Bronchial epithelial cell (primary cell): ENCODE results near the gene AGAP2. TPM values are rescaled to one million over a fixed set of nuclear protein-coding genes. Genes with fewer than 3 reads are reported as not detected.

Experiments
- DNase-seq: peaks from one replicate; pipeline ENCODE4 v3.0.0-alpha.2; 2010; ENCODE audit warnings: low read depth
- FAIRE-seq: peaks from 2 replicates; lab custom pipeline; 2011; peaks lifted over from hg19 to GRCh38; lab: Jason Lieb, UNC
- H3K27me3 ChIP-seq: 2 replicates; pipeline ENCODE4 v1.5.1; 2011; ENCODE audit warnings: low read length; ENCODE audit not compliant: control insufficient read depth, insufficient read depth
- H3K36me3 ChIP-seq: 2 replicates; pipeline ENCODE4 v1.5.1; 2011; ENCODE audit warnings: low read length; ENCODE audit not compliant: control insufficient read depth, insufficient read depth
- H3K4me3 ChIP-seq: 2 replicates; pipeline ENCODE4 v1.5.1; 2011; ENCODE audit warnings: mild to moderate bottlenecking, low read depth, low read length, control low read depth
- CTCF ChIP-seq: IDR thresholded peaks from 2 replicates; pipeline ENCODE4 v1.5.1; 2011; ENCODE audit warnings: mild to moderate bottlenecking, moderate library complexity, low read length, control low read depth, inconsistent platforms; ENCODE audit not compliant: insufficient read depth, severe bottlenecking
- total RNA-seq: library from RNA; depleted of rRNA; stranded (reverse); fragments of >200 nt; gene quantifications from 2 replicates; pipeline ENCODE4 v1.2.1, GENCODE V29; 2014

The AGAP2 gene
- total RNA-seq, 1 donor from 2014 or later, result under 0.01 TPM

GRCh38 chr12:57708296-57708695 is 30.2 kb downstream of the AGAP2 start:
- no peak for FAIRE-seq
- Histone ChIP-seq H3K27me3 (no peaks in the 10 kb centered on the region), H3K4me3 (no peak overlapping the region), H3K36me3 (peaks cover 4% of the 10 kb centered on the region)
- TF ChIP-seq CTCF, result no peak
- no peak for DNase-seq

- H3K27me3 ChIP-seq, result no peaks in the 10 kb centered on the region
- peaks cover 4% of the 10 kb centered on the region for H3K36me3 ChIP-seq
- FAIRE-seq (no peak), DNase-seq (no peak)
- H3K4me3 ChIP-seq, result no peak overlapping the region
- TF ChIP-seq CTCF, result no peak
Measured at GRCh38 chr12:57707250-57707649, 31.3 kb downstream of the AGAP2 start.

- no peak for TF ChIP-seq CTCF
- DNase-seq, result no peak
- no peaks in the 10 kb centered on the region for H3K27me3 ChIP-seq
- H3K4me3 ChIP-seq, result no peak overlapping the region
- FAIRE-seq, result no peak
- peaks cover 10% of the 10 kb centered on the region for H3K36me3 ChIP-seq
Measured at GRCh38 chr12:57700317-57700716, 38.2 kb downstream of the AGAP2 start.

GRCh38 chr12:57698414-57698813 is 40.1 kb downstream of the AGAP2 start:
- FAIRE-seq, result no peak

GRCh38 chr12:57697076-57697475 is 41.5 kb downstream of the AGAP2 start:
- no peak overlapping the region for H3K4me3 ChIP-seq
- peaks cover 10% of the 10 kb centered on the region for H3K36me3 ChIP-seq
- FAIRE-seq (no peak), DNase-seq (no peak)
- no peak for TF ChIP-seq CTCF
- no peaks in the 10 kb centered on the region for H3K27me3 ChIP-seq

More at GRCh38 chr12:57698414-57698813, 40.1 kb downstream of the AGAP2 start:
- DNase-seq, result no peak
- Histone ChIP-seq H3K27me3 (no peaks in the 10 kb centered on the region), H3K36me3 (peaks cover 10% of the 10 kb centered on the region), H3K4me3 (no peak overlapping the region)
- TF ChIP-seq CTCF, result no peak

- Histone ChIP-seq H3K27me3 (no peaks in the 10 kb centered on the region), H3K36me3 (peaks cover 10% of the 10 kb centered on the region), H3K4me3 (no peak overlapping the region)
- DNase-seq, result no peak
- no peak for TF ChIP-seq CTCF
- no peak for FAIRE-seq
Measured at GRCh38 chr12:57695770-57696432, 42.6 kb downstream of the AGAP2 start.
